Upper lobe of left lung (tissue), 4 donors: ENCODE data around the gene DHX38.

ENCODE experiments used
- EP300 ChIP-seq, 4 donors: sonication (generic); formaldehyde crosslinking; IDR thresholded peaks; one replicate each; pipeline ENCODE4 v1.5.1; 2017; ENCODE audit warnings: antibody characterized with exemption in 4 of 4, control low read depth in 2 of 4
- TF ChIP-seq, protein P1 (sequence below), 6 experiments: fragments of 450-650 bp in 4 of 6; fragments of 200-600 bp in 2 of 6; sonication (generic) in 2 of 6; IDR thresholded peaks; one replicate each; pipeline ENCODE4 v1.5.1; 2016 to 2019; ENCODE audit warnings: antibody characterized with exemption in 6 of 6

DNA sequence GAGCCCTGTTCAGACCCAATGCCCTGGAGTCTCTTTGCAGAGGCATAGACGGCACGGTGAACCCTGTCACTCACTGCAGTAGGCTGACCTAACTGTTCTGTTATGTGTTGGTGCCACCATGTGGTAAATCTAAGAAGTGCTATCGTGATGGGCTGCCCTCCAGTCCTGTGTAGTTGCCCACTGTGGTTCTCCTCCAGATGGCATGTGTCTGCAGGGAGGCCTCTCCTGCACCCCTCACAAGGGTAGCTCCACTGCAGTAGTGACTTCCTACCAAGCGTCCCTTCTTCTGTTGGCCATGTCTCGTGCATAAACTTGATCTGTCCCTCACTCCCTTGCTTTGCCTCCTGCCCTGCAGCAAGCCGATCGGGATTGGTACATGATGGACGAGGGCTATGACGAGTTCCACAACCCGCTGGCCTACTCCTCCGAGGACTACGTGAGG, 5.8 kb downstream of the DHX38 start:
- TF ChIP-seq EP300 (IDR thresholded peaks at IDR 0.05), result no peak
- TF ChIP-seq, protein P1, sequence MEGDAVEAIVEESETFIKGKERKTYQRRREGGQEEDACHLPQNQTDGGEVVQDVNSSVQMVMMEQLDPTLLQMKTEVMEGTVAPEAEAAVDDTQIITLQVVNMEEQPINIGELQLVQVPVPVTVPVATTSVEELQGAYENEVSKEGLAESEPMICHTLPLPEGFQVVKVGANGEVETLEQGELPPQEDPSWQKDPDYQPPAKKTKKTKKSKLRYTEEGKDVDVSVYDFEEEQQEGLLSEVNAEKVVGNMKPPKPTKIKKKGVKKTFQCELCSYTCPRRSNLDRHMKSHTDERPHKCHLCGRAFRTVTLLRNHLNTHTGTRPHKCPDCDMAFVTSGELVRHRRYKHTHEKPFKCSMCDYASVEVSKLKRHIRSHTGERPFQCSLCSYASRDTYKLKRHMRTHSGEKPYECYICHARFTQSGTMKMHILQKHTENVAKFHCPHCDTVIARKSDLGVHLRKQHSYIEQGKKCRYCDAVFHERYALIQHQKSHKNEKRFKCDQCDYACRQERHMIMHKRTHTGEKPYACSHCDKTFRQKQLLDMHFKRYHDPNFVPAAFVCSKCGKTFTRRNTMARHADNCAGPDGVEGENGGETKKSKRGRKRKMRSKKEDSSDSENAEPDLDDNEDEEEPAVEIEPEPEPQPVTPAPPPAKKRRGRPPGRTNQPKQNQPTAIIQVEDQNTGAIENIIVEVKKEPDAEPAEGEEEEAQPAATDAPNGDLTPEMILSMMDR (IDR thresholded peaks at IDR 0.05), result peak; percentile 34 to 63 (median 43)
